ENCODE results near the gene ZNF445.

The ZNF445 gene

DNA sequence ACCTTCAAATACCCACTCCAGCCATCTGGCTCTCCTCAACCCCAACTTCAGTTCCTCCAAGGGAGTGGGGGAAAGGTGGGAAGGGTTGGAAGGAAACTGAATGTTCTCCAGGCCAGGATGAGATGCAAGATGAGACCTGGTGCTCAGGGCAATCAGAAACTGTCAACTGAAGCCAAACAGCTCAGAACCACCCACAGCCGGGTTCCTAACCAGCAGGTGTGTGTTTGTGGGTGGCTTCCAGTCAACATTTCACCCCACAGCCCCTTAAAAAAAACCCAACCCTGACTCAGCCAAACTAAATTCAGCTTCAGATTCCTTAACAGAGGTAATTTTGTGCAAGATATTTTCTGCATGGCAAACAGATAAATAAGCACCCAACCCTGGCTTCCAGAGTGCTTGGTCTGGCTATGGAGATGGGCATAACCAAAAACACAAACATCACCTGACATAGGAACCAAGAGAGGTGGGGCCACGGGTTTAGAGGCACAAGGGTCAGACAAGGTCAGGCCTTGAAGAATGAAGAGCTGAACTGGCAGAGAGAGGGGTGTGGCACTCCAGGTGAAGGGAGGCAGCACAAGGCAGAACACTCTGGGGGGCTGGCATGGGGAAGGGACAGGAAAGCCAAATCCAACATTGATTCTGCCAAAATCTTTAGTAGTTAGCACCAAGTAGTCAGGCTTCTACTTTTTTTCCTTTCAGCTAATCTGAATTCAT is 34.7 kb downstream of the ZNF445 start:
- intact Hi-C loops (cut with micrococcal nuclease), result no loop called here

DNA sequence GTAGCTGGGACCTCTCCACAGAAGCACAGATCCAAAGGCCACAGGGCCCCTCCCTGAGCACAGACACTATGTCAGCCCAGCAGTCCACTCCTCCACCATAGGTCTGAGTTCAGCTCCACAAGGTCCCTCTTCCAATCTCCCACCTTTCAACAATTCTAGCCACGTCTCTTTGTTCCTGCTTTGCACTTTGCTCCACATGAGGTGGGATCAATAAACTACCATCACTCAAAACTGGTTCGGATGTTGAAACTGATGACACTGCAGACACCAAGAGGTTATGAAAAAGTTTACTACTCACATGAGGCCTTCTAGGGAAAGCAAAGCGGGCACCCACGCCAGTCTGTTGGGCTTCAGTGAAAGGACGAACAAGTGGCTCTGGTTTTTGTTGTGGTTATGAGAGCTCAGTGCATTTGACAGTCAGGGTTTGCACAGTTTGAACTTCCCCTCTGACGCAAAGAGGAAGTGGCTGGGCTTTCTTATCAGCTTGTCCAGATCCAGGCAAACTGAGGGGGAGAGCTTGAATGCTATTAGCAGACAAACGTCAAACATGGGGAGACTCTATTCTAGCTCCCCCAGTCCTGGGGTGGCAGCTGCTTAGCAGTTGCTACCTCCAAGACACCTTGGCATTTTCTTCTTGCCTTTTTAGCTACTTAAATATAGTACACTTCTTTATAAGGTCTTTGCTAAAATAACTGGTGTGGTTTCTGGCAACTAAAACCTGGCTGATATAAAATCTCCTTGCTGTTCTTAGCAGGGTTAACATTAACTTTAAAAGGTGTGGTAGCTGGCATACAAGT is 37.8 kb downstream of the ZNF445 start:
- H3K27ac Mint-ChIP-seq, result peak overlapping the region; percentile 82
- H3K4me3 Mint-ChIP-seq, result peak overlapping the region; percentile 25
- H3K36me3 Mint-ChIP-seq (ENCODE audit: low read depth), result peaks cover 28% of the 10 kb centered on the region
- intact Hi-C loops (cut with micrococcal nuclease), result loop anchor here (1.0 to 2.0 kb wide), 2 partner anchors 37 to 101 kb away; partner anchors contain the start of genes TCAIM and ZNF445
- H3K4me1 Mint-ChIP-seq (ENCODE audit: low read depth), result peaks cover 44% of the 10 kb centered on the region
- H3K9me3 Mint-ChIP-seq, result no peaks in the 10 kb centered on the region
- peaks cover 2% of the 10 kb centered on the region for H3K27me3 Mint-ChIP-seq

More for the DNA sequence above, 34.7 kb downstream of the ZNF445 start:
- H3K4me1 Mint-ChIP-seq (ENCODE audit: low read depth), result peaks cover 38% of the 10 kb centered on the region
- H3K4me3 Mint-ChIP-seq, result no peak overlapping the region
- peaks cover 2% of the 10 kb centered on the region for H3K27me3 Mint-ChIP-seq
- peaks cover 55% of the 10 kb centered on the region for H3K36me3 Mint-ChIP-seq (ENCODE audit: low read depth)
- no peak overlapping the region for H3K27ac Mint-ChIP-seq
- peaks cover 1% of the 10 kb centered on the region for H3K9me3 Mint-ChIP-seq

DNA sequence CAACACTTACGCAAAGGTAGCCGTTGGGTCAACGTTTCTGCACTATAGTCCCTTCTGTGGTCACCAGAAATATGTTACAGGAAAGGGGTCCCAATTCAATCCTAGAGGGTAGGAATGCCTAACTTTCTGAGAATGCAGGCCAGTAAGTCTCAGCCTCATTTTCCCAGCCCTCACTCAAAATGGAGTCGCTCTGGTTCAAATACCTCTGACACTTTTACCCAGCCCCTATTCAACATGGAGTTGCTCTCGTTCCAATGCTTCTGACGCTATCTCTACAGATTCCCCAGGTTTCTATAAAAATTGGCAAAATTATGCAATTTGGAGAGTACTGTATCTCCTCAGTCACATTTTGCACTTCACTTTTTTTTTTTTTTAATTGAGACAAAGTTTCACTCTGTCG is 39.7 kb downstream of the ZNF445 start:
- no peak overlapping the region for H3K4me3 Mint-ChIP-seq
- H3K36me3 Mint-ChIP-seq (ENCODE audit: low read depth), result peaks cover 13% of the 10 kb centered on the region
- H3K4me1 Mint-ChIP-seq (ENCODE audit: low read depth), result peaks cover 41% of the 10 kb centered on the region
- no peak overlapping the region for H3K27ac Mint-ChIP-seq
- H3K9me3 Mint-ChIP-seq, result no peaks in the 10 kb centered on the region
- H3K27me3 Mint-ChIP-seq, result peaks cover 2% of the 10 kb centered on the region
- intact Hi-C loops (cut with micrococcal nuclease), result loop anchor here (2.0 kb wide), 1 partner anchor 97 kb away; no protein-coding TSS in a partner anchor

DNA sequence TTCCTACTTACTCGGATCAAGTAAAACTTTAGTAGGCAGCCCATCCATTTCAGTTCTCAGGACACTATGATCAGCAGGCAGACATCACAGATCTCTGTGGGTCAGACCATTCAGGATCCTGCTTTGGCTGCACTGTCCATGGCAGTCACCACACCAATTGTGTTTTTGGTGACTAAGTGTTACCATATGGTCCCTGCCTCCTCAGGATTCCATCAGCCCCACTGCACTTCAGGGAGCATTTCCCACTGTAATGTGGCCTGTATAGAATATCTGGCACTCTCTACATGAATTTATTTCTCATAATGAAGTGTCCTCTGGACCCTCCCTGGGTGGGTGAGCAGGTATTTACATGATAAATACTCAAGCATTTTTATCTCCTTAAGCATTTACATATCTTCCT is 41.3 kb downstream of the ZNF445 start:
- no peaks in the 10 kb centered on the region for H3K36me3 Mint-ChIP-seq (ENCODE audit: low read depth)
- no peak overlapping the region for H3K27ac Mint-ChIP-seq
- intact Hi-C loops (cut with micrococcal nuclease), result loop anchor here (2.0 kb wide), 1 partner anchor 95 kb away; no protein-coding TSS in a partner anchor
- no peaks in the 10 kb centered on the region for H3K9me3 Mint-ChIP-seq
- H3K4me1 Mint-ChIP-seq (ENCODE audit: low read depth), result peaks cover 25% of the 10 kb centered on the region
- peaks cover 2% of the 10 kb centered on the region for H3K27me3 Mint-ChIP-seq
- no peak overlapping the region for H3K4me3 Mint-ChIP-seq

DNA sequence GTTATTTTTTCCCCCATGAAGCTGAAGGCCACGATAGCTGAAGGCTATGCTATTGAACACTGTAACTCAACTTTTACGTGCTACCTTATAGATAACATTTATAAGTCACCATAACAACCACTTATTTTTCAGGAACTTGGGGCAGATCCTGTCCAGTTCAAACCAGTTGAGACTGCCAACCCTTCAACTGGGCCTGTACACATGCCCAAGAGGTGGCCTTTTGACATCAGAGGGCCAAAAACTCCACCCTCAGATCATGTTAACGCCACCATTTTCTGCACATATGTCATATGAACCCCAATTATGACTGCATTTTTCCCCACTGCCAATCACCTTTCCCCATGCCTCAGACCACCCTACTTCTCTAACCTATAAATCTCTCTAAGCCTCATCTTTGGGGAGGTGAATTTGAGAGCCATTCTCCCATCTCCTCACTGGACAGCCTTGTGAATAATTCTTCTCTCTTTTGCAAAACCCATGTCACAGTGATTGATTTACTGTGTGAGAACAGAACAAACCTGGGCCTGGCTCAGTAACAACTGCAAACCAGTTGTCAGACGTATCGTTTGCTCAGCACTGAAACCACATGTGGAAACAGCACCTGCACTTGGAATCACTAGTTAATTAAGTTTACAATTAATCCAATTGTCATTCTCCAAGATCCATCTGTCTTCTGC is 42.5 kb downstream of the ZNF445 start:
- Mint-ChIP-seq H3K4me3 (no peak overlapping the region), H3K36me3 (ENCODE audit: low read depth) (no peaks in the 10 kb centered on the region), H3K9me3 (no peaks in the 10 kb centered on the region), H3K4me1 (ENCODE audit: low read depth) (peaks cover 13% of the 10 kb centered on the region), H3K27ac (no peak overlapping the region), H3K27me3 (peaks cover 2% of the 10 kb centered on the region)
- intact Hi-C loops (cut with micrococcal nuclease), result no loop called here

DNA sequence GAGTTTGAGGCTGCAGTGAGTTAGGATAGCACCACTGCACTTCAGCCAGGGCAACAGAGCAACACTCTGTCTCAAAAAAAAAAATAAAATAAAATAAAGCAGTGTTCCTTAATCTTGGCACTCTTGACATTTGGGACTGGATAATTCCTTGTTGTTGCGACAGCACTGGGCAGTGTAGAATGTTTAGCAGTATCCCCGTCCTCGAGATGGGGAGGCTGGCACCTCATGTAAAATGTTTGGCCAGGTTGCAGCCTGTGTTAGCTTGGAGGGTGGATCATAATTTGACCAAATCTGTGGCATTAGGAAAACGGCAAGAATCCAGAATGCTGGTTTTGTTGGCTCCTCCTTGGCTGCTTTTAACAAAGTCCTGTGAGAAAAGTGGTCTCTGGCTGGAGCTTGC is 47.0 kb downstream of the ZNF445 start:
- H3K27ac Mint-ChIP-seq, result no peak overlapping the region
- no peaks in the 10 kb centered on the region for H3K9me3 Mint-ChIP-seq
- H3K27me3 Mint-ChIP-seq, result no peaks in the 10 kb centered on the region
- intact Hi-C loops (cut with micrococcal nuclease), result no loop called here
- peaks cover 6% of the 10 kb centered on the region for H3K4me1 Mint-ChIP-seq (ENCODE audit: low read depth)
- H3K36me3 Mint-ChIP-seq (ENCODE audit: low read depth), result no peaks in the 10 kb centered on the region
- H3K4me3 Mint-ChIP-seq, result no peak overlapping the region

DNA sequence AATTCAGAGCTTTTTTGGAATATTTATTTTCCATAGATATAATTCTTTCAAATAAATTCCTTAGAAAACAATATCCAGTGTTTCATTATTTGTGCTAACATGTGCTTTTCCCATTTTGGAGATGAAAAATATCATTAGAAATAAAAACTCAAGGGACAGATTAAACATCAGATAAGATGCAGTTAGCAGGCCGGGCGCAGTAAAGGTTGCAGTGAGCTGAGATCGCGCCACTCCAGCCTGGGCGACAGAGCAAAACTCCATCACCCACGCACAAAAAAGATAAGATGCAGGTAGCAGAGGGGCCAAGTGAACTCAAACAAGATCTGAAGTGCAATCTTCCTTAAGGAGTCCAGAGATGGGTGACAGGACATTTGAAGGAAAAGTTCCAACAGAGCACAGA is 48.0 kb downstream of the ZNF445 start:
- Mint-ChIP-seq H3K27ac (no peak overlapping the region), H3K9me3 (no peaks in the 10 kb centered on the region), H3K4me1 (ENCODE audit: low read depth) (no peaks in the 10 kb centered on the region), H3K4me3 (no peak overlapping the region), H3K36me3 (ENCODE audit: low read depth) (no peaks in the 10 kb centered on the region), H3K27me3 (no peaks in the 10 kb centered on the region)
- intact Hi-C loops (cut with micrococcal nuclease), result no loop called here

DNA sequence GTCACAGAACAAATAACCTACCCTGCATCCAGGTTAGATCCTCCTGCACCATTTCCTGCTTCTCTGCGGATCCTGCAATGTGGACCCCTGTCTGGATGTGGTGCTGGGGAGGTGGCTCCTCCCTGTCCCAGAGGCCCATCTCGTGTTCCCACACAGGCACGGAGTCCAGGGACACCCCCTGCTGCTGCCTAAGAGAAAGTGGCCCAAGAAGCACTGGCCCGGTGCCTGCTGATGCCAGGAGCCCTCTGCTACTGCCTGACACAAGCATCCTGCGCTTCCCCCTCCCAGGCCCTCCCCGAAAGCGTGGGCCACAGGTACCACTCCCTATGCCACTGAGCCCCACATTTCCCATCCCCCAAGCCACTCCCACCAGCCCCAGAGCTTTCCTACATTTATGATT is 48.6 kb downstream of the ZNF445 start:
- H3K4me1 Mint-ChIP-seq (ENCODE audit: low read depth), result no peaks in the 10 kb centered on the region
- no peaks in the 10 kb centered on the region for H3K27me3 Mint-ChIP-seq
- no peak overlapping the region for H3K27ac Mint-ChIP-seq
- no peaks in the 10 kb centered on the region for H3K36me3 Mint-ChIP-seq (ENCODE audit: low read depth)
- H3K9me3 Mint-ChIP-seq, result no peaks in the 10 kb centered on the region
- intact Hi-C loops (cut with micrococcal nuclease), result no loop called here
- H3K4me3 Mint-ChIP-seq, result no peak overlapping the region

DNA sequence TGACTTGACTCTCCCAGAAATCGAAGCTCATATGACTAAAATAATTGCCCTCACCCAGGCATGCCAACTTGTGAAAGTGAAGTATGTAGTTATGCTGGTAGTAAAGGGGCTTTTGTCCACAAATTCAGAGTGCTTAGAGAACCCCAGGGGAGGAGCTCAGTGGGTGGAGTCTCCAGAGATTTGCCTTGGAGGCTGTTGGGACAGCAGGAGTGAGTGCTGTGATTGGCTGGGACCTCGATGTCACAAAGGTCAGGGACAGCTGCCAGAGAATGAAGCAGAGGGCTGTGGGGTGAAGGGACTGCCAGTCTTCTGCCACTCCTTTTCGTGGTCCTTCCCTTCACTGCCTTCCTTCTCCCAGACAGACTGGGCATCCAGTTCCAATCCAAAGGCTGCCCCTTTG is 49.8 kb downstream of the ZNF445 start:
- Mint-ChIP-seq H3K4me1 (ENCODE audit: low read depth) (peaks cover 4% of the 10 kb centered on the region), H3K4me3 (no peak overlapping the region), H3K27me3 (no peaks in the 10 kb centered on the region), H3K36me3 (ENCODE audit: low read depth) (no peaks in the 10 kb centered on the region), H3K27ac (no peak overlapping the region), H3K9me3 (no peaks in the 10 kb centered on the region)
- intact Hi-C loops (cut with micrococcal nuclease), result no loop called here

DNA sequence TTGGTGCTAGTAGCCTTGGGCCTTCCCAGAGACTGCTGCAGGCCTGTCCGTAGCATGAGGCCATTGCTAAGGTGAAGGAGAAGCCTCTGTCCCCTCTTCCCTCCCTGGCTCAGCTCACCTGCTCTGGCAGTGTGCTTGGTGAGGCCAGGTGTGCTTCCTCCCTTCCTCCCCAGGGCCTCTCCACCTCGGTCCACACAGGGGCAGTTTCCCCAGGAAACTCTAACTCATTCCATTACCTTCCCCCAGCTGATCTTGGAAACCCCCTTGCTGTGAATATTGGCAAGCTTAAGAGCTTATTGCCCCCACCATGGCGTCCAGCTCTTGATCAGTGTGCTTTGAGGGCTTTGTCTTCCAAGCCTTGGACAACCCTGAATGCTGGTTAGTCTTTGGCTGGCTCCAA is 52.7 kb downstream of the ZNF445 start:
- Mint-ChIP-seq H3K4me1 (ENCODE audit: low read depth) (peaks cover 4% of the 10 kb centered on the region), H3K36me3 (ENCODE audit: low read depth) (no peaks in the 10 kb centered on the region), H3K4me3 (no peak overlapping the region), H3K9me3 (no peaks in the 10 kb centered on the region), H3K27ac (no peak overlapping the region), H3K27me3 (no peaks in the 10 kb centered on the region)
- intact Hi-C loops (cut with micrococcal nuclease), result no loop called here

DNA sequence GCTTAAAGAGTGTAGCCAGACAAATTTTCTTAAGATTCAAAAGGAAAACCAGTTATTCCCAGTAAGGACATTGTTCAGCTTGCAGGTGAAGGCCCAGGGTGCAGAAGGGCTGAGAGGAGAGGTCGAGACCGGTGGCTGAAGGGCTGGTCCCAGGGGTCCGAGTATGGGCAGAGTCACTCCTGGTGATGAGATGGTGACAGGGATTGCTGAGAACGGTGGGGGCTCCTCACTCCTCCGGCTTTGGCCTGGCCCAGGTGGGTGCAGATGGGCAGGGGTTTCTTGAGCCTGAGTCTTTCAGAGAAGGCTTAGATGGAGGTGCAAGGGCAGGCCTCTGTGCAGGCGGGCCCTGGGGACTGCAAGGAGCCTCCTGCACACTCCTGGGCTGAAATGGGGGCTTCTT is 56.2 kb downstream of the ZNF445 start:
- Mint-ChIP-seq H3K27ac (no peak overlapping the region), H3K36me3 (ENCODE audit: low read depth) (no peaks in the 10 kb centered on the region), H3K4me1 (ENCODE audit: low read depth) (peaks cover 4% of the 10 kb centered on the region), H3K9me3 (no peaks in the 10 kb centered on the region), H3K4me3 (no peak overlapping the region), H3K27me3 (no peaks in the 10 kb centered on the region)
- intact Hi-C loops (cut with micrococcal nuclease), result no loop called here

DNA sequence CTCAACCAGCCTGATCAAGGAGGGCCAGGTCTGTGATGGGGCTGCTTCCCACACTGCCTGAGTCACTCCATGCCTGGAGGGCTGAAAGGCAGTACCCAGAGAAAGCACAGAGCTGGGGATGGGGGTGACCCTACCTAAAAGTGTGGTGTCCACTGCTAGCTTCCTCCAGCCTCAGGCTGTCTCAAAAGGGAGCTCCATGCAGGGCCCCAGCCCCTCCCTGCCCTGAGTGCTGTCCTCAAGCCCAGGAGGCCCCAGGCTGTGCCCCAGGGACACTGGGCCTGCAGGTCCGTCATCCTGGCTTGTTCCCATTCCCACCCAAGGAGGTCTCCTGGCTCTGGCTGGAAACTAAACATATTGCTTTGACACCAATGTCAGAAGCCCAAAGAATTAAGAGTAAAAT is 56.8 kb downstream of the ZNF445 start:
- H3K27me3 Mint-ChIP-seq, result no peaks in the 10 kb centered on the region
- H3K9me3 Mint-ChIP-seq, result no peaks in the 10 kb centered on the region
- H3K36me3 Mint-ChIP-seq (ENCODE audit: low read depth), result no peaks in the 10 kb centered on the region
- intact Hi-C loops (cut with micrococcal nuclease), result no loop called here
- no peak overlapping the region for H3K27ac Mint-ChIP-seq
- peaks cover 4% of the 10 kb centered on the region for H3K4me1 Mint-ChIP-seq (ENCODE audit: low read depth)
- no peak overlapping the region for H3K4me3 Mint-ChIP-seq

DNA sequence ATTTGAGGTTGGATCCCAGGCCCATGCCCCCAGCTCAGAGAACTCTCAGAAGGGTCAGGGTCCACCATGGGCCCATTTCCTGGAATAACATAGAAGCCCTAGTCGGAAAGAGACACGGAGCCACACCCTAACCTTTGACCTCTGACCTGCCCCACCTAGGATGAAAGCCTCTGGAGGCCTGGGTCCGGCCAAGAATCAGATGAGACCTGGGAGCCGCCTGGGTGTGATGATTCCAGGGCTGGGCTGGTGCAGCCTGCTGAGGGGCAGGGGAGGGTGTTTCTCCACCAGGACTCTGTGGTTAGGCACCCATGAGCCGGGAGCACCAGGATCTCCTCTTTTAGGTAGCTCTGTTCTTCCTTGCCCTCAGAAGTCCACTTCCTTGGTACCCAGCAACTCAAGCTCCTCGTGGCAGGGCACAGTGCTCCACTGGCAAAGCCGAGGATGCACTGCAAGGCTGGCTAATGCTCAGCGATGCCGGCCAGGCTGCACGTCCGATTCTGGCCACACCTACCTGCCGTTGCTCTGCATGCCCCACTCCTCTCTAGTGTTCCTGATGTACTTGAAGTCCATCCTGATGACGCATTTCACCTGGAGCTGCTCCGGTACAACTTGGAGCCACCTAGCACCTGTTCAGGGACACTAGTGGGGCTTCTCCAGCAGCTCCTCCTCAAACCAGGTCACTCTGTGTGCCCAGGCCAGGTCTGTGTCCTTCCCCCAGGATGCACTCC is 57.4 kb downstream of the ZNF445 start:
- intact Hi-C loops (cut with micrococcal nuclease), result no loop called here
- Mint-ChIP-seq H3K36me3 (ENCODE audit: low read depth) (no peaks in the 10 kb centered on the region), H3K4me1 (ENCODE audit: low read depth) (peaks cover 4% of the 10 kb centered on the region), H3K9me3 (no peaks in the 10 kb centered on the region), H3K27me3 (no peaks in the 10 kb centered on the region), H3K27ac (no peak overlapping the region), H3K4me3 (no peak overlapping the region)

Data from dendritic cell treated with granulocyte-macrophage colony-stimulating factor and Interleukin-4, amounts not matched to agents 40 ng/mL and 50 ng/mL, for 4 days (primary cell).